Mesendoderm (in vitro differentiated cells): ENCODE measurements around the gene PAK5.

ENCODE experiments used
- DNase-seq: peaks from one replicate; pipeline ENCODE4 v3.0.0; 2013
- H2AK5ac ChIP-seq: 2 replicates; pipeline ENCODE4 v1.6.1; 2013; ENCODE audit warnings: low read length, inconsistent platforms
- H2BK120ac ChIP-seq: 2 replicates; pipeline ENCODE4 v1.6.1; 2013; ENCODE audit warnings: low read depth, mild to moderate bottlenecking, low read length, moderate library complexity, mixed read lengths
- H2BK15ac ChIP-seq: replicated peaks from 2 replicates; pipeline ENCODE4 v1.6.1; 2013; ENCODE audit warnings: low read depth, mild to moderate bottlenecking, moderate library complexity
- H2BK5ac ChIP-seq: 2 replicates; pipeline ENCODE4 v1.6.1; 2013; ENCODE audit warnings: low read length, inconsistent platforms
- H3K18ac ChIP-seq: 2 replicates; pipeline ENCODE4 v1.6.1; 2013; ENCODE audit warnings: mild to moderate bottlenecking, low read length, mixed read lengths
- H3K23ac ChIP-seq: one replicate; pipeline ENCODE4 v1.6.1; 2013; ENCODE audit warnings: low read length
- H3K27ac ChIP-seq: 2 replicates; pipeline ENCODE4 v1.5.1; 2013; ENCODE audit warnings: low read depth, mild to moderate bottlenecking, inconsistent platforms, low read length, moderate library complexity
- H3K27me3 ChIP-seq: 2 replicates; pipeline ENCODE4 v1.6.1; 2013; ENCODE audit warnings: low read length, control low read depth, mild to moderate bottlenecking, inconsistent platforms; ENCODE audit not compliant: insufficient read depth, poor library complexity
- H3K36me3 ChIP-seq: 2 replicates; pipeline ENCODE4 v1.6.1; 2013; ENCODE audit warnings: low read length, inconsistent platforms; ENCODE audit not compliant: control insufficient read depth, insufficient read depth
- H3K4ac ChIP-seq: one replicate; pipeline ENCODE4 v1.6.1; 2013; ENCODE audit warnings: low read depth, mild to moderate bottlenecking, low read length, moderate library complexity
- H3K4me1 ChIP-seq: 2 replicates; pipeline ENCODE4 v1.6.1; 2013; ENCODE audit warnings: low read depth, low read length, inconsistent platforms; ENCODE audit not compliant: control insufficient read depth
- H3K4me2 ChIP-seq: 2 replicates; pipeline ENCODE4 v1.6.1; 2013; ENCODE audit warnings: low read length
- H3K4me3 ChIP-seq: 2 replicates; pipeline ENCODE4 v1.5.1; 2013; ENCODE audit warnings: mild to moderate bottlenecking, low read length
- H3K56ac ChIP-seq: one replicate; pipeline ENCODE4 v1.6.1; 2013; ENCODE audit warnings: low read length
- H3K79me1 ChIP-seq: 2 replicates; pipeline ENCODE4 v1.6.1; 2013; ENCODE audit warnings: low read length, inconsistent platforms
- H3K79me2 ChIP-seq: 2 replicates; pipeline ENCODE4 v1.6.1; 2013; ENCODE audit warnings: mild to moderate bottlenecking, low read length; ENCODE audit not compliant: control insufficient read depth, insufficient read depth
- H3K9ac ChIP-seq: 2 replicates; pipeline ENCODE4 v1.6.1; 2013; ENCODE audit warnings: low read length, inconsistent platforms
- H4K5ac ChIP-seq: one replicate; pipeline ENCODE4 v1.6.1; 2013; ENCODE audit warnings: low read length
- H4K8ac ChIP-seq: one replicate; pipeline ENCODE4 v1.6.1; 2013; ENCODE audit warnings: low read depth, mild to moderate bottlenecking, control low read depth, low read length, moderate library complexity
- WGBS: extraction: QIAGEN DNeasy Blood & Tissue Kit; methylation state at CpG from one replicate; pipeline ENCODE4 v1.1.7; 2013; ENCODE audit warnings: low lambda C conversion rate, missing lambda C conversion rate; ENCODE audit not compliant: insufficient coverage; ENCODE audit errors: extremely low coverage; 5-methylcytosine and 5-hydroxymethylcytosine counted together

Gene PAK5

GRCh38 chr20:9575836-9576235 lies 263.0 kb downstream of the PAK5 start:
- Histone ChIP-seq H3K56ac (no peak overlapping the region), H3K4ac (no peak overlapping the region), H3K79me2 (no peaks in the 10 kb centered on the region), H3K4me2 (no peak overlapping the region), H2BK120ac (no peak overlapping the region), H3K27me3 (no peaks in the 10 kb centered on the region), H3K27ac (no peak overlapping the region), H3K23ac (no peak overlapping the region), H3K18ac (no peak overlapping the region), H2AK5ac (no peak overlapping the region), H4K8ac (no peak overlapping the region), H3K9ac (no peak overlapping the region), H2BK15ac (no peak overlapping the region), H3K4me3 (no peak overlapping the region), H3K4me1 (peaks cover 4% of the 10 kb centered on the region), H3K79me1 (no peaks in the 10 kb centered on the region), H4K5ac (no peak overlapping the region), H3K36me3 (no peaks in the 10 kb centered on the region), H2BK5ac (no peak overlapping the region)
- no peak for DNase-seq
- WGBS = no CpG with 5 or more reads among the region's 1 CpG

GRCh38 chr20:9574776-9575175 lies 264.1 kb downstream of the PAK5 start:
- Histone ChIP-seq H2BK15ac (no peak overlapping the region), H4K5ac (no peak overlapping the region), H3K23ac (no peak overlapping the region), H3K4me1 (peaks cover 4% of the 10 kb centered on the region), H3K9ac (no peak overlapping the region), H3K79me2 (no peaks in the 10 kb centered on the region), H3K56ac (no peak overlapping the region), H2BK5ac (no peak overlapping the region), H3K79me1 (no peaks in the 10 kb centered on the region), H3K27ac (no peak overlapping the region), H3K27me3 (no peaks in the 10 kb centered on the region), H2BK120ac (no peak overlapping the region), H4K8ac (no peak overlapping the region), H3K36me3 (no peaks in the 10 kb centered on the region), H2AK5ac (no peak overlapping the region), H3K18ac (no peak overlapping the region), H3K4ac (no peak overlapping the region), H3K4me3 (no peak overlapping the region), H3K4me2 (no peak overlapping the region)
- no CpG with 5 or more reads among the region's 3 CpGs for WGBS
- DNase-seq = no peak

GRCh38 chr20:9574181-9574580 lies 264.7 kb downstream of the PAK5 start:
- peak; percentile 30 for DNase-seq
- no peak overlapping the region for H3K27ac ChIP-seq
- H3K4me1 ChIP-seq = peaks cover 4% of the 10 kb centered on the region

DNA sequence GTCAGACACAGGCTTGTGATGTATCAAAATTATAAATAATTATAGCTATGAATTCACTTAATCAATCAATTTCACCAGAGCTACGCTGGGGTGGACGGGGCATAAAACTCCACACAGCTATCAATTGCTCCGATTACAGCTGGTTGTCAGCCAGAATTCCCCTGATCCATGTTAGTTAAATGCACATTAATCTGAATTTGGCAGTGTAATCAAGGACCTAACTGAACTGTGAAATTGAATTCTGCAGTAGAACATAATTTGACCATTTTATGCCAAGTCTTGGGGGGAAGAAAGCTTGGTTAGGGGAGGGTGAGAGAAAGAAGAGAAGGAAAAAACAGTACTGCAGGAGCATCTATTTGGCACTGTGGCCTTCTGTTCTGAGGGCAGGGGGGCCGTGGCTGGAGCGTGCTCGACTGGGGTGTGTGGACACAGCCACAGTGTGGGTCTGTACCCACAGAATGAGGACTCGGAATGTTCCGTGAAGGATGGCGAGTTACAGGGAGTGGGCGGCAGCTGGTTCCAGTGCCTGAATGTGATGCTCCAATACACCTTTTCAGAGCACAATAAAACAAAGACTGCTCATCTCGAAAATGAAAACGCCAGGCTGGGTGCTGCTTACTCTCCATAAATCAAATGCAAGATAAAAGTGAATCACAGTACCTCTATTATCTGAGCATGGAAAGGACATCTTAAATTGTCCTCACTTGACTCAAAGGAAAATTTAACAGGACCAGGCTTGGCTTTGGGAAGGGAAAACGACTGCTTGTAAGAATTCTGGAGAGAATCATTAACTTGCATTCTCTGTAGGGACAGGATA lies 265.3 kb downstream of the PAK5 start:
- WGBS = no CpG with 5 or more reads among the region's 13 CpGs
- H3K4me3 ChIP-seq = no peak overlapping the region

More at GRCh38 chr20:9574181-9574580, 264.7 kb downstream of the PAK5 start:
- no peak overlapping the region for H4K8ac ChIP-seq
- no peak overlapping the region for H3K4me2 ChIP-seq
- H2BK5ac ChIP-seq = no peak overlapping the region
- no peak overlapping the region for H3K4me3 ChIP-seq
- H3K79me1 ChIP-seq = no peaks in the 10 kb centered on the region
- H2AK5ac ChIP-seq = no peak overlapping the region
- WGBS = no CpG with 5 or more reads among the region's 7 CpGs
- H2BK15ac ChIP-seq = no peak overlapping the region
- no peak overlapping the region for H2BK120ac ChIP-seq
- H3K27me3 ChIP-seq = no peaks in the 10 kb centered on the region
- H3K36me3 ChIP-seq = no peaks in the 10 kb centered on the region
- no peak overlapping the region for H3K4ac ChIP-seq
- H3K23ac ChIP-seq = no peak overlapping the region
- H3K56ac ChIP-seq = no peak overlapping the region
- no peak overlapping the region for H3K18ac ChIP-seq
- no peak overlapping the region for H3K9ac ChIP-seq
- no peak overlapping the region for H4K5ac ChIP-seq
- no peaks in the 10 kb centered on the region for H3K79me2 ChIP-seq

GRCh38 chr20:9572670-9573069 lies 266.2 kb downstream of the PAK5 start:
- Histone ChIP-seq H2AK5ac (no peak overlapping the region), H3K79me2 (no peaks in the 10 kb centered on the region), H3K27me3 (no peaks in the 10 kb centered on the region), H4K5ac (no peak overlapping the region), H4K8ac (no peak overlapping the region), H3K23ac (no peak overlapping the region), H3K4me3 (no peak overlapping the region), H3K36me3 (no peaks in the 10 kb centered on the region), H3K27ac (no peak overlapping the region), H2BK120ac (no peak overlapping the region), H3K18ac (no peak overlapping the region), H3K56ac (no peak overlapping the region), H3K9ac (no peak overlapping the region), H3K79me1 (no peaks in the 10 kb centered on the region), H2BK15ac (no peak overlapping the region), H3K4me2 (no peak overlapping the region), H3K4ac (no peak overlapping the region), H2BK5ac (no peak overlapping the region), H3K4me1 (peaks cover 4% of the 10 kb centered on the region)
- WGBS = no CpG with 5 or more reads among the region's 2 CpGs
- DNase-seq = peak; percentile 61

More for the DNA sequence above, 265.3 kb downstream of the PAK5 start:
- Histone ChIP-seq H3K9ac (no peak overlapping the region), H3K27me3 (no peaks in the 10 kb centered on the region), H2BK15ac (no peak overlapping the region), H3K23ac (no peak overlapping the region), H3K18ac (no peak overlapping the region), H3K56ac (no peak overlapping the region), H3K4me2 (no peak overlapping the region), H2AK5ac (no peak overlapping the region), H2BK5ac (no peak overlapping the region), H3K36me3 (no peaks in the 10 kb centered on the region), H3K79me2 (no peaks in the 10 kb centered on the region), H3K27ac (no peak overlapping the region), H4K5ac (no peak overlapping the region), H2BK120ac (no peak overlapping the region), H3K79me1 (no peaks in the 10 kb centered on the region), H3K4me1 (peaks cover 4% of the 10 kb centered on the region), H3K4ac (no peak overlapping the region), H4K8ac (no peak overlapping the region)
- no peak for DNase-seq

DNA sequence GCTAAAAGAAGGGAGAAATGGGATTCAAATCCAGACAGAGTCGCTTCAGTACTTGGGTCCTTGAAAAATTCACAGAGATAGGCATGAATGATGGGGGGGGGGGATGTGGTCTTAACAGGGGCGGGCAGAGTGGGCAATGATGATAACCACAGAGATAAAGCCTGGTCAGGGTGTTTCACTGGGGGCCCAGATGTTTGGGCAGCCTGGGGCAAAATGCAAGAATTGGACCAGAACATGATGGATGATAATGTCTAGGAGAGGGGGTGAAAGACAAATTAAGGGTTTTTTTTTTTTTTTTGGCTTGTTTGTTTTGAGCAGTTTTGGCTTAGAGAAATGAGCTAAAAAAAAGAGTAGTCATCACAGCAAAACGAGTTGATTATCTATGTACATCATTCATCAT lies 267.1 kb downstream of the PAK5 start:
- Histone ChIP-seq H3K9ac (no peak overlapping the region), H2BK5ac (no peak overlapping the region), H3K4me2 (no peak overlapping the region), H3K18ac (no peak overlapping the region), H2BK120ac (no peak overlapping the region), H3K79me1 (no peaks in the 10 kb centered on the region), H3K36me3 (no peaks in the 10 kb centered on the region), H3K4ac (no peak overlapping the region), H2BK15ac (no peak overlapping the region), H3K27ac (no peak overlapping the region), H3K27me3 (no peaks in the 10 kb centered on the region), H3K4me3 (no peak overlapping the region), H4K8ac (no peak overlapping the region), H2AK5ac (no peak overlapping the region), H3K4me1 (peaks cover 4% of the 10 kb centered on the region), H4K5ac (no peak overlapping the region), H3K23ac (no peak overlapping the region), H3K56ac (no peak overlapping the region), H3K79me2 (no peaks in the 10 kb centered on the region)
- no peak for DNase-seq
- no CpG with 5 or more reads among the region's 3 CpGs for WGBS
